Lower leg skin (tissue), 4 donors: ENCODE measurements around the gene CACNA1I. TPM values are rescaled to one million over a fixed set of nuclear protein-coding genes. Genes with fewer than 3 reads are reported as not detected.

Source experiments
- DNase-seq, 2 donors: peaks; one replicate each; pipeline ENCODE4 v3.0.0-alpha.2; 2019; ENCODE audit warnings: low spot score in 2 of 2
- H3K4me3 ChIP-seq: fragments of 200-600 bp; sonication (generic); 2 replicates; pipeline ENCODE4 v1.5.1; 2017; ENCODE audit warnings: mild to moderate bottlenecking, low read depth; ENCODE audit not compliant: poor library complexity, severe bottlenecking
- POLR2A ChIP-seq, 2 donors: fragments of 450-650 bp; IDR thresholded peaks; one replicate each; pipeline ENCODE4 v1.6.1; 2016 to 2017; ENCODE audit warnings: antibody characterized with exemption in 2 of 2, mild to moderate bottlenecking in 1 of 2, moderate library complexity in 1 of 2
- WGBS, 2 donors: methylation state at CpG; one replicate each; pipeline ENCODE4 v1.1.5; 2018; 5-methylcytosine and 5-hydroxymethylcytosine counted together
- intact Hi-C: fragments of 100-400 bp; cut with DNase I; formaldehyde crosslinking; loops from one replicate; pipeline ENCODE4 v1.15.0; 2023; ENCODE audit warnings: low total_unique reads
- total RNA-seq, 4 donors: library from RNA; depleted of rRNA; stranded (reverse); fragments of >200 nt; gene quantifications; one replicate each; pipeline ENCODE4 v1.1.0, GENCODE V29; 2016
- TF ChIP-seq, protein P1 (sequence below), 3 donors: fragments of 450-650 bp; IDR thresholded peaks; one replicate each; pipeline ENCODE4 v1.5.1; 2016; ENCODE audit warnings: antibody characterized with exemption in 3 of 3, mild to moderate bottlenecking in 3 of 3, moderate library complexity in 2 of 3

Gene CACNA1I
- total RNA-seq, 4 donors from 2014 or later, result 0.13 to 0.27 (median 0.21) TPM

DNA sequence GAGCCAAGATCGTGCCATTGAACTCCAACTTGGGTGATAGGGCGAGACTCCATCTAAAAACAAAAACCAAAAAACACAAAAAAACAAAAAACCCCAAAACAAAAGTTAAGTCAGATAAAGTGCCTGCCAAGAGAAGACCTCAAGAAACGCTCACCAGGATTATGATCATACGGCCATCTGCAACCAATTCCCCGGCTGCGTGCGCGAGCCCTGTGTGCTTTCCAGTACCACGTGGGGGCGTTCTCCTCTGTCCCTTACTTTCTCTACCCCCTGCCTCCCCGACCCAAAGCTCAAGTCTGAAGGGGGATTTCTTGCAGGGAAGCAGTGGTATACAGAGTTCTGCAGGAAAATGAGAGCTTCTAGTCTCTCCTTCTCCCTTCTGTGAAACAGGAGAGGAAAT lies 27.5 kb upstream of the CACNA1I start:
- no peak for DNase-seq
- WGBS, 2 donors, result 18 to 19% methylated on average over 11 of the region's 11 CpGs
- intact Hi-C loops, result no loop called here
- no peak overlapping the region for H3K4me3 ChIP-seq
- TF ChIP-seq, protein P1, sequence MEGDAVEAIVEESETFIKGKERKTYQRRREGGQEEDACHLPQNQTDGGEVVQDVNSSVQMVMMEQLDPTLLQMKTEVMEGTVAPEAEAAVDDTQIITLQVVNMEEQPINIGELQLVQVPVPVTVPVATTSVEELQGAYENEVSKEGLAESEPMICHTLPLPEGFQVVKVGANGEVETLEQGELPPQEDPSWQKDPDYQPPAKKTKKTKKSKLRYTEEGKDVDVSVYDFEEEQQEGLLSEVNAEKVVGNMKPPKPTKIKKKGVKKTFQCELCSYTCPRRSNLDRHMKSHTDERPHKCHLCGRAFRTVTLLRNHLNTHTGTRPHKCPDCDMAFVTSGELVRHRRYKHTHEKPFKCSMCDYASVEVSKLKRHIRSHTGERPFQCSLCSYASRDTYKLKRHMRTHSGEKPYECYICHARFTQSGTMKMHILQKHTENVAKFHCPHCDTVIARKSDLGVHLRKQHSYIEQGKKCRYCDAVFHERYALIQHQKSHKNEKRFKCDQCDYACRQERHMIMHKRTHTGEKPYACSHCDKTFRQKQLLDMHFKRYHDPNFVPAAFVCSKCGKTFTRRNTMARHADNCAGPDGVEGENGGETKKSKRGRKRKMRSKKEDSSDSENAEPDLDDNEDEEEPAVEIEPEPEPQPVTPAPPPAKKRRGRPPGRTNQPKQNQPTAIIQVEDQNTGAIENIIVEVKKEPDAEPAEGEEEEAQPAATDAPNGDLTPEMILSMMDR (IDR thresholded peaks at IDR 0.05), result no peak
- no peak for TF ChIP-seq POLR2A (IDR thresholded peaks at IDR 0.05)

DNA sequence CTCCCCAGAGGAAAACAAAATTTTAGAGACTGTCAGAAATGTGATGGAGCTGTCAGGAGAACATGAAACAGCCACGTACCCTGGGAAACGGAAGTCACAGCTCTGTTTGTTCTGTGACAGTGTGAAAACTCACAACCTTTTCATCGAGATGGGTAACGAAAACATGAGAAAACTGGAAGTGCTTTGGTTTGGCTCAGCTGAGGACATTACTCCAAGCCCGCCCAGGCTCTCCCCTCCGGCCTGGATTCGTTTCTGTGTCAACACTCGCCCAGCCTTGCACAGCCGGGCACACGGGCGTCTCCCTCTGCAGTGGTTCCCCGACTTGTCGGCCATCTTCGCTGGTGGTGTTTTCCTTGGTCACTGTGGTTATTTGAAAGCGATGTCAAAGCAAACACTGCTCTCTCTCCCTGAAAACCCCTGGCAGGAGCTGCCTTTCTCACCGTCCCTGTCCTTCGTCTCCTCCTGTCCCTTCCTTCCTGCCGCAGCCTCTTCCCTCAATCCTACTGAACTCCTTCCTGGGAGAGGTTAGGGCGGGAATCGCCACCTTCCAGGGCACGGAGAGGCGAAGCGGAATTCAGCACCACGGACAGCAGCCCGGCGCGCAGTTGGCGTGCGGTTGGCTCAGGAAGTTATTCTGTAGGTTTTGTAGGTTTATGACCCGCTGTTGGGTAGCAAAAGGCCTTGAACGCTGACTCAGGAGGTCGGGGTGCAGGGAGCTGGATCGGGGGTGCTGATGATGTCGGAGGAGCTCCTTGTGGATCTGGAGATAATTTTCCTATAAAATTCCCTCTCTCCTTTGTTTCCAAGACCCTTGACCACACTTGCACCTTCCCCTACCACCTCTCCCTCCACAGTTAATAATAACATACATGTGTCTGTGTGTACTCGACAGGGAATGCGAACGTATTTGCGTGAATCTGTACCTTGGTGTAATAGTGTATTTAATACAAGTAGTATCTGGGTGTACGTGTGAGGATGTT lies 24.9 kb upstream of the CACNA1I start:
- intact Hi-C loops, result no loop called here
- no peak for TF ChIP-seq POLR2A (IDR thresholded peaks at IDR 0.05)
- TF ChIP-seq, protein P1 (IDR thresholded peaks at IDR 0.05), result no peak
- 26 to 39% methylated on average over 33 to 39 of the region's 39 CpGs for WGBS, 2 donors
- no peak overlapping the region for H3K4me3 ChIP-seq
- DNase-seq, result no peak

DNA sequence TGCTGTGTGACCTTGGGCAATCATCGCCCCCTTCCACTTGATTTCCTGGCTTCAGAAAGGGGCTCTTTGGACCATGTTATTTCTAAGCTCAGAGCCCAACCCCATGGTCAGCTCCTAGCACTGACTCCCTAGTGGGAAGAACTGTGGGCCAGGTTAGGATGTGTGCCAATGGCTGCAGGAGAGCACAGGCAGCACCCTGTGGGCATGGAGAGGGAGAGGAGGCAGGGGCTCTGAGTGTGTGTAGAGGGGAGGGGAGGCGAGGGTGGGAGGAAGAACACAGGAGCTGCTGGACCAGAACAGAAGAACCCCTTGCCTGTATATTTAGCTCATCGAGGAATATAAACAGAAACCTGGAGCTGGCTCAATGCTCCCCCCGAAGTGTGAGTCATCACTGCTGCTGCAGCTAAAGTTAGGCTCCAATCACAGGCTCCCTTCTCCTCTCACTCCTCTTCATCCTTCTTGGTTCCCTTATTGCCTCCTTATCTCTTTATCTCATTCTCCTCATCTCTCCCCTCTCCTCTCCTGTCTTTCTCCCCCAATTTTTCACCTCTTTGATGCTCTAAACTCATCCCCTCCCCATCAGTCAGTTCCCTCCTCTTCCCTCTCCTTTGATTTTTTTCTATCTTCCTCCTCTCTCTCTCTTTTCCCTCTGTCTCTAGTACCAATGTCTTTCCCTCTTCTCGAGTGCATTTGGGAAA lies 23.5 kb upstream of the CACNA1I start:
- intact Hi-C loops, result no loop called here
- WGBS, 2 donors, result 42 to 46% methylated on average over 5 of the region's 5 CpGs
- no peak for TF ChIP-seq POLR2A (IDR thresholded peaks at IDR 0.05)
- TF ChIP-seq, protein P1 (IDR thresholded peaks at IDR 0.05), result no peak
- H3K4me3 ChIP-seq, result no peak overlapping the region
- no peak for DNase-seq

DNA sequence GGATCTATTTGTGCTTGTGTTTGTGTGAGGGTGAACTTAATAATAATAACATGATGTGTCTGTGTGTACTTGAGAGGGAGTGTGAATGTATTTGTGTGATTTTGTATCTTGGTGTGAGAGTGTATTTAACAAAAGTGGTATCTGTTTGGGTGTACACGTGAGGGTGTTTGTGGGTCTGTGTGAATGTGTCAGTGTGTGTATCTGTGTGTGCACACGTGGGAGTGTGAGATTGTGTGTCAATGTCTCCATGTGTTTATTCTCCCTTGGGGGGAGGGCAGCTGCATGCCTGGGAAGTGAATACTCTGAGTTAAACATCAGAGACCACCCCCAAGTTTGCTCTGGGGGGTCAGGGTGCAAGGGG lies 23.0 kb upstream of the CACNA1I start:
- WGBS, 2 donors, result 44 to 63% methylated on average over 2 of the region's 2 CpGs
- no peak overlapping the region for H3K4me3 ChIP-seq
- TF ChIP-seq, protein P1 (IDR thresholded peaks at IDR 0.05), result no peak
- TF ChIP-seq POLR2A (IDR thresholded peaks at IDR 0.05), result no peak
- DNase-seq, result no peak
- intact Hi-C loops, result no loop called here

DNA sequence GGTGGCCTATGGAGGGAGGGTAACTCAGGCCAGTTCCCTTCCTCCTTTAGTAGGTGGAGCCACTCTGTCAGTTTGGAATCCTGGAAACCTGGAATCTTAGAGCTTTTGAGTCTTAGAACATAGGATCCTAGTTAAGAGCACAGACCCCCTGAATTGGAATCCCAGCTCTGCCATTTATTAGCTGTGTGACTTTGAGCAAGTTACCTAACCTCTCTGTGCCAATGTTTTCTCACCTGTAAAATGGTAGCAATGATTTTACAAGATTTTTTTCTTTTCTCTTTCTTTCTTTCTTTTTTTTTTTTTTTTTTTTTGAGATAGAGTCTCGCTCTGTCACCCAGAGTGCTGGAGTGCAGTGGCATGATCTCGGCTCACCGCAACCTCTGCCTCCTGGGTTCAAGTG lies 17.1 kb upstream of the CACNA1I start:
- no peak for DNase-seq
- intact Hi-C loops, result no loop called here
- TF ChIP-seq, protein P1 (IDR thresholded peaks at IDR 0.05), result no peak
- TF ChIP-seq POLR2A (IDR thresholded peaks at IDR 0.05), result no peak
- no peak overlapping the region for H3K4me3 ChIP-seq
- 96 to 98% methylated on average over 3 of the region's 3 CpGs for whole genome bisulfite sequencing, 2 donors
